ES-I3 (cell line): ENCODE measurements around the gene MUC4.
"Not testable (repeated sequence)": the region's sequence is repeated elsewhere in the genome, so short reads cannot be mapped to it uniquely, and the experiment has no call there.

ENCODE experiments used
- H3K36me3 ChIP-seq: 2 replicates; pipeline ENCODE4 v1.6.1; 2013; ENCODE audit warnings: mild to moderate bottlenecking, low read length, control low read depth, moderate library complexity; ENCODE audit not compliant: insufficient read depth
- H3K4me1 ChIP-seq: 2 replicates; pipeline ENCODE4 v1.6.1; 2013; ENCODE audit warnings: mild to moderate bottlenecking, control low read depth, low read length; ENCODE audit not compliant: insufficient read depth
- H3K9ac ChIP-seq: 2 replicates; pipeline ENCODE4 v1.6.1; 2013; ENCODE audit warnings: low read depth, mild to moderate bottlenecking, low read length, moderate library complexity
- H3K9me3 ChIP-seq: 2 replicates; pipeline ENCODE4 v1.6.1; 2013; ENCODE audit warnings: mild to moderate bottlenecking, low read length, moderate library complexity; ENCODE audit not compliant: control insufficient read depth, insufficient read depth

MUC4 gene

GRCh38 chr3:195809291-195809785, 2.4 kb downstream of the MUC4 start:
- Histone ChIP-seq H3K36me3 (no peaks in the 10 kb centered on the region), H3K9ac (no peak overlapping the region; the same call in 1 of the 2 replicates), H3K9me3 (no peaks in the 10 kb centered on the region), H3K4me1 (peaks cover 42% of the 10 kb centered on the region)

DNA sequence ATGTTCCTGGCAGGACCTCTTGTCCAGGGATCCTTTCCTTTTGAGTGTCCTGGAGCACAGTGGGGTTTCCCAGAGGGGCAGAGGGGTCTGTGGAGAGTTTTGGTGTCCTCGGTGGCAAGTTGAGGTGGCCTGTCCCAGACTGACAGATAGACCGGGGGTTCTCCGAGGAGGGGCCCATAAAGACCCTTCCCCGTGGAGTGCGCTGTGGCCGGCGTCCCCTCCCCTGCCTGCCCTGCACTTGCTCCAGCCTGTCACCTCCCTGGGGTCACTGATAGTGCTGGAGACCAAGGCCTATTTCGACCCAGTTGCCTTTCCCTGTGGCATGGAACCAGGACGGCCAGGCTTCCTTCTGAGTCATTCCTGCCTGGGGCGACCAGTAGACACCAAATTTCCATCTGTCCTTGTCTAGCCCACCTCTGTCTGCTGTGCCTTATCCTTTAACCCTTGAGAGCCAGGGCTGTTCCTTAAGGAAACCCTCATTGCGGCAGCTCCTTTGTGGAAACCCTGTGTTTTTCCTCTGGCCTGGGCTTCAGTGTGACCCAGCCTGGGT, 2.9 kb downstream of the MUC4 start:
- H3K9ac ChIP-seq = no peak overlapping the region
- no peaks in the 10 kb centered on the region for H3K9me3 ChIP-seq
- H3K36me3 ChIP-seq = no peaks in the 10 kb centered on the region
- peaks cover 42% of the 10 kb centered on the region for H3K4me1 ChIP-seq

DNA sequence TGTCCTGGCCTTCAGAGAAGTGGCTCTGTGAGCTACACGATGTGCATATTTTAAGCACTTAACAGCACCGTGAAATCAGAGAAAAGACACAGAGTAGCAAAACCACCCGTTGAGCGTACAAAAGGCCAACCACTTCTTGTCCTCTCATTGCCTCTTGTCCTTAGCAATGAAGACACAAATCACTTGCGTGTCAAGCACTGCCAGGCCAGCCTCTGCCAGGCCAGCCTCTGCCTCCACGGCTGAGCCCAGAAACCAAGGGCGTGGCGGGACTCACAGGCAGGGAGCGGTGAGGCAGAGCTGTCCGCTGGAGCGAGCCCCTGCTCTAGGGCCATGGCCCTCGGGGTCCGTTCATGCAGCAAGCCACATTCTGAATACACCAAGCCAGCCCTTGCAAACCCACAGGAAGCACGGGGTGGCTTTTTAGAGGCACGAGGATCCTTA, 4.0 kb downstream of the MUC4 start:
- Histone ChIP-seq H3K4me1 (peaks cover 46% of the 10 kb centered on the region), H3K9ac (no peak overlapping the region), H3K9me3 (no peaks in the 10 kb centered on the region), H3K36me3 (no peaks in the 10 kb centered on the region)

GRCh38 chr3:195806916-195807231, 4.9 kb downstream of the MUC4 start:
- Histone ChIP-seq H3K9ac (no peak overlapping the region), H3K4me1 (peaks cover 54% of the 10 kb centered on the region), H3K9me3 (no peaks in the 10 kb centered on the region)

DNA sequence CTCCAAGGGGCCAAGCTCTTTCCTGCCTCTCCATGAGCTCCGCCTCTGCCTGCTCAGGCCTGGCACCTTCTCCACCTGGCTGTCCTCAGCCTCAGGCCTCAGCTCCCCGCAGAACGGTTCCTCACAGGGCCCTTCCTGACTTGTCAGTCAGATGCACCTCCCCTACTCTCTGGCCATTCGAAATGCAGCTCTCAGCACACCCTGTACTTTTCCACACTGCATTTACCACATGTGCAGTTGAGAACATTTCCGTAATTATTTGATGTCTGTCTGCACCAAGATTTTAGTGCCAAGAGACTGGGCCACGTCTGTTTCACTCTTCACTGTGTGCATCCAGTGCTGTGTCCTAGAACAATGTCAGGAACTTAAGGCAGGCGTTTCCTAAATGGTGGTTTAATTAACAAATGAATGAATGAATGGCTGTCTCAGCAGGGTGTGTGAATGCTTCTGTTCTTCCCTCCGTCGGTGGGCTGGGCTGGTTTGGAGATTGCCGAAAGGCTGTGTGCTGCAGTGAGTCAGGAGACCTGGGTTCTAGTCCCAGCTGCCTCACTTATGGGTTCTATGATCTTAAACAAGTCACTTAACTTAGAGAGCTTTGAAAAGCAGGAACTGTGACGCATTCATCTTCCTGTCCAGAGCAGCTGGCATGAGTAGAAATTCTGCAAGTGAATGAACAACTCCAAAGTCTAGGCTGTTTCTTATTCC, 5.4 kb downstream of the MUC4 start:
- no peaks in the 10 kb centered on the region for H3K36me3 ChIP-seq
- H3K9me3 ChIP-seq = no peaks in the 10 kb centered on the region
- H3K4me1 ChIP-seq = peaks cover 56% of the 10 kb centered on the region
- peak overlapping the region; percentile 3; the same call in 1 of the 2 replicates for H3K9ac ChIP-seq

More at GRCh38 chr3:195806916-195807231, 4.9 kb downstream of the MUC4 start:
- no peaks in the 10 kb centered on the region for H3K36me3 ChIP-seq

DNA sequence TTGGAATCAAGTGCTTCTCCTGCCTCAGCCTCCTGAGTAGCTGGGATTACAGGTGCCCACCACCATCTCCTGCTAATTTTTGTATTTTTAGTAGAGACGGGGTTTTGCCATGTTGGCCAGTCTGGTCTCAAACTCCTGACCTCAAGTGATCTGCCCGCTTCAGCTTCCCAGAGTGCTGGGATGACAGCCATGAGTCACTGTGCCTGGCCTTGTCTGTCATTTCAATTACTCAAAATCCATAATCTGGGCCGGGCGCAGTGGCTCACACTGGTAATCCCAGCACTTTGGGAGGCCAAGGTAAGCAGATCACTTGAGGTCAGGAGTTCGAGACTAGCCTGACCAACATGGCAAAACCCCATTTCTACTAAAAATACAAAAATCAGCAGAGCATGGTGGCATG, 6.1 kb downstream of the MUC4 start:
- H3K9ac ChIP-seq = not testable (repeated sequence)

DNA sequence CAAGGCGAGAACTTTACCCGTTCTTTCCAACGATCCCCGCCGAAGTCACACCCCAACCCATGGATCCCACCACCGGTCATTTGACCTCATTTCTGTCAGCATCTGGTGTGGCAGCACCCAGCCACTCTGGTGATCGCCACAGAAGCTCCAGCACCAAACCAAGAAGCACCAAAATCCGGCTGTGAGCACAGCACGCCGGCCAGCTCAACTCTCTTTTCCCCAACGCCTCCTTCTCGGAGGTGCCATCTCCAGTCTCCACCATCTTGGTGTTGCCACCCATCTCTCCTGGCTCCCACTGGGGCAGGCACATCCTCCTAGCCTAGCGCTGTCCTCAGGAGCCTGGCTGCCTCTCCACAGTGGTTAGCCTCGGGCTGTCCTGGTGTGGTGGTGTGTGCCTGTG, 6.5 kb downstream of the MUC4 start:
- Histone ChIP-seq H3K36me3 (no peaks in the 10 kb centered on the region), H3K9ac (no peak overlapping the region), H3K9me3 (no peaks in the 10 kb centered on the region), H3K4me1 (peaks cover 56% of the 10 kb centered on the region)

More for the DNA sequence above, 6.1 kb downstream of the MUC4 start:
- H3K4me1 ChIP-seq = peaks cover 56% of the 10 kb centered on the region
- H3K9me3 ChIP-seq, H3K36me3 ChIP-seq: not testable (repeated sequence)

GRCh38 chr3:195803289-195803908, 8.3 kb downstream of the MUC4 start:
- Histone ChIP-seq H3K9me3 (no peaks in the 10 kb centered on the region), H3K36me3 (no peaks in the 10 kb centered on the region), H3K9ac (no peak overlapping the region), H3K4me1 (peaks cover 41% of the 10 kb centered on the region)

- Histone ChIP-seq H3K36me3 (no peaks in the 10 kb centered on the region), H3K9ac (no peak overlapping the region), H3K9me3 (no peaks in the 10 kb centered on the region), H3K4me1 (peaks cover 39% of the 10 kb centered on the region)
These were observed 8.9 kb downstream of the MUC4 start for GRCh38 chr3:195802795-195803194.

DNA sequence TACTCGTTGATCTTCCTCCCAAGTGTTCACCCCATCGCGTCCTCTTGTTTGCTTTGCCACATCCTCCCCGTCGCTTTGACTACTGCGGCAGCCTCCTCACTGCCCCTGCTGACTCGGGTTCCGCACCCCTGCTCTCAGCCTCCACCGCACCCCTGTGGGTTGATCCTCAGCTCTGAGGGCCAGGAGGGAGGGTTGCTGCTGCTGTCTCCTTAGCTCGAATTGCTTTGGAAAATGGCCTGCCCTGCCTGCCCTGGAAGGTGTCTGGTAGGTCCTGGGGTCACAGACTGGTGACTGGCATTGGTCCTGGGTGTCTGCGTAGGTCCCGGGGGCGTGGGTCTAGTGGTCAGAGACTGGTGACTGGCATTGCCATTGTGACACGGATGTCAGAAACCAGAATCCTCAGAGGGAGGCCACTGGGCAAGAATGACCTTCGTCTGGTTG, 9.4 kb downstream of the MUC4 start:
- Histone ChIP-seq H3K9me3 (no peaks in the 10 kb centered on the region), H3K36me3 (no peaks in the 10 kb centered on the region), H3K9ac (no peak overlapping the region), H3K4me1 (peaks cover 34% of the 10 kb centered on the region)

DNA sequence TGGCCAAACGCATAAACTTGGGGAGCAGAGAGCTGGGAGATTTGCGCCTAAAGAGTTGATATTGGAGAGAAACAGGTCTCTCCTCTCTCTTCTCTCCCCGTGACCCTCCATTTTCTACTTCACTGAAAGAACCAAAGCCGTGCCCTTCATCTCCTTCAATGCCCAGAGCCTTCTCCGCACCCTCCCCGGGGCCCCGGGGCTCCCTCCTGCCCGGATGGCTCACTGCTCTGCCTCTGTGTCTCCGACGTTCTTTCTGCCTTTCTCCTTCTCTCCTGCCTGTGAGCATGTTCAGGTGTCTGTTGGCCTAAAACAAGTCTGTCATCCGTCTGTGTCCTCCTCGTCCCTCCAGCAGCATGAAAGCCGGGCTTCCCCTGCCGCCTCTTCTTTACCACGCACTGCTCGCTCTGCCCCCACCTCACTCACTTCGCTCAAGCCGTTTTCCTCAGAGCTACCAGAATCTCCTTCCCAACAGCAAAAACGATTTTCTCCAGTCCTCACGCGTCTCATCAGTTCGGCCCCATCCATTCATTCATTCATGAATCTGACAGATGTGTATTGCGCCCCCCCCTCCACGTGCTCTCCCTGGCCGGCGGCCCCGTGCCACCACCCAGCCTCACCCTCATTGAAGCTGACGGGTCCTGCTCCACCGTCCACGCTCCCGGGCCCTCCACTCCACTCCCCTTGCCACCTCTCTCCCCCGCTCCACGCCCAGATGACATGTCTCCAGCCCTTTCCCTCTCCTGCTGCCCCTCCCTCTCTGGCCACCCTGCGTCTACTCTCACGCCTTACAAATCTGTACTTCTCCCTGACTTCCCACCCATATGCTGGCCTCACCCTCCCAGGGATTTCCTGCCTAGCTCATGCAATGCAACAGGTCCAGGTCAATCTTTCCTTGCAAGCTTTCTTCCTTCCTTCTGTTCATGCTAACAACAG, 10.2 kb downstream of the MUC4 start:
- Histone ChIP-seq H3K36me3 (no peaks in the 10 kb centered on the region), H3K9me3 (no peaks in the 10 kb centered on the region), H3K4me1 (peaks cover 27% of the 10 kb centered on the region)

DNA sequence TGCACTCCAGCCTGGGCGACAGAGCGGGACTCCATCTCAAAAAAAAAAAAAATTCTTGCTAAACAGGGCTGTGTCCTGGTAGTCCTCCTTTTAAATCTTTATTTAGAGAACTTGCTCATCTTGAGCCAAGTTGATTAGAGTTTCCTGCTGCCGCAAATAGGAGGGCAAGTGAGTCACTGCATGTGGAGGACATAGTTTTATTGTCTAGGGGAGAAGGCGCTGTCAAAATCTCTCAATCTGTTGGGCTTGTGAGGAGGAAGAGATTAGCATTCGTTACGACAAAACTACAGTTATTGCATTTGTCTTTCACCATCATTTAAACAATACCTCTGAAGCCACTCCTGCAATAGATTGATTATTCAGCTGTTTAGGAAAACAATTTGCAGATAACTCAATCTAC, 11.5 kb downstream of the MUC4 start:
- Histone ChIP-seq H3K4me1 (peaks cover 22% of the 10 kb centered on the region), H3K9ac (no peak overlapping the region), H3K9me3 (no peaks in the 10 kb centered on the region), H3K36me3 (no peaks in the 10 kb centered on the region)

More for the DNA sequence above, 10.2 kb downstream of the MUC4 start:
- no peak overlapping the region for H3K9ac ChIP-seq

- H3K4me1 ChIP-seq = peaks cover 16% of the 10 kb centered on the region
- no peaks in the 10 kb centered on the region for H3K36me3 ChIP-seq
- H3K9ac ChIP-seq = no peak overlapping the region
- no peaks in the 10 kb centered on the region for H3K9me3 ChIP-seq
These were observed 14.9 kb downstream of the MUC4 start for GRCh38 chr3:195796795-195797194.

DNA sequence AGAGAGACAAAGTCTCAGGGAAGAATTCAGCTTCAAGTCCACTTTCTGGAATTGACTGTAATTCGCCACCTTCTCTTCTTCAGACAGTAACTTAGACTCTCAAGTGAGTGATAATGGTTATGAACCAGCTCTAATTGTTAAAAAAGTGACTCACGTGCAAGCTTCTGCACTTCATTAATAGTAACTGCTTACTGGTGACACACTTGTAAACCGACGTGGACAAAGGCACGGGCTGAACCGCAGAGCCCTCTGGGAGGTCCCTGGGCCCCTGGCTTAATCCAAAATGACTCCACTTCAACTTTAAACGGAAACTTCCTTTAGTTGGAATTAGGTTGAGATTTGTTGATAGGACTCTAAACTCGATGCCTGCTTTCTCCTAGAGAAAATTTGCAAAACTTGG, 17.0 kb downstream of the MUC4 start:
- Histone ChIP-seq H3K4me1 (peaks cover 15% of the 10 kb centered on the region), H3K9me3 (no peaks in the 10 kb centered on the region), H3K9ac (no peak overlapping the region), H3K36me3 (no peaks in the 10 kb centered on the region)
